ENCODE results near the gene CPEB3.
A peak's percentile ranks its signal among the peaks of the same experiment; 100 is the strongest.
"Not testable (repeated sequence)": the region's sequence is repeated elsewhere in the genome, so short reads cannot be mapped to it uniquely, and the experiment has no call there.

CPEB3 gene

DNA sequence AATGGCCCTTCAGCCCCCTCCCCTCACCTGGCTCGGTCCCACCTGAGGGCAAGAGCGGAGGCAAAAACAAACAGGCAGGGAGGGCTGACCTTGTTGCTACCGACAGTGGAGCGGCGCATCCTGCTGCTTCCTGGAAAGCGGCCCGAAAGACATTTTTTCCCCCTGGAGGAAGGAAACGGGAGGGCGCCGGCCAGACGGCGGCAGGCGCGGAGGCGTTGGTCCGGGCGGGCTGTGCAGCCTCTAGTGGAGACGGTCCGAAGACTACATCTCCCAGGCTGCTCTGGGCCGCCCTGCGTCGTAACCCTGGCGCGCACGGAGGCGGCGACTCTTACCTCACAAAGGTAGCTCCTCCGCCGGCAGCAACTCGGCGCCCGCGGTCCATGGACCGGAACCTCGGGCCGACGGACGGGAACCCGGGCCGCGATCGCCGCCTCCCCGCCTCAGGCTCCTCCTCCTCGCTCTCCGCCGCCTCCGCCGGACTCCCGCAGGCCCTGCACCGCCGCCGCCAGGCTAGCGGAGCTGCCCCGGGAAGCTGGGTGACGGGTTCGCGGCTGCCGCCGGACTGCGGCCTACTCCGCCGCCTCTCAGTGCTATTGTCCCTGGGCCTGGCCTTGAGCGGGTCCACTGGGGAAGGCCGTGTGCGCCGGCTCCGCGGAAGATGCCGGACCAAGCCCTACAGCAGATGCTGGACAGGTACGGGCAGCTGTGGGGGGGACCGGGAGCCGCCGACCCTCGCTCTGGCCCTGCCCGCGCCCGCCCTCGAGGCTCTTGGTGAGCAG is at the start of gene CPEB3, which contains the start of gene MARCHF5:
CPEB3 (minus strand) TSS at position 242 of the 779 bp plus-strand sequence. CDS start 50,728 bp downstream, outside the sequence.
MARCHF5 (plus strand) TSS at position 331 of the 779 bp plus-strand sequence; CDS start at position 659, 328 bp downstream.
- DNase-seq (ENCODE audit: low read depth in 3 of 3) = peak; percentile 78 to 92 (median 81)

DNA sequence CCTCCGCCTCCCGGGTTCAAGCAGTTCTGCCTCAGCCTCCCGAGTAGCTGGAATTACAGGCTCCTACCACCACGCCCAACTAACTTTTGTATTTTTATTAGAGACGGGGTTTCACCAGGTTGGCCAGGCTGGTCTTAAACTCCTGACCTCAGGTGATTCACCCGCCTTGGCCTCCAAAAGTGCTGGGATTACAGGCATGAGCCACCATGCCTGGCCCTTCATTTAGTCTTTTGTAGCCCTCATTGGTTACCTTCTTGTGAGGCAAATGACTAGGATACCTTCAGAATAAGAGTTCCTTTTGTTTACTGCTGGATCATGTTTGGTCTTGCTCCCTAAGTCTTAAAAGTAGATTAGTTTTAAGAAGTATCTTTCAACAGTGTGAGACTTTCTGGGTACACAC is 39.0 kb upstream of the CPEB3 start:
- not testable (repeated sequence) for DNase-seq (ENCODE audit: low read depth in 3 of 3)

DNA sequence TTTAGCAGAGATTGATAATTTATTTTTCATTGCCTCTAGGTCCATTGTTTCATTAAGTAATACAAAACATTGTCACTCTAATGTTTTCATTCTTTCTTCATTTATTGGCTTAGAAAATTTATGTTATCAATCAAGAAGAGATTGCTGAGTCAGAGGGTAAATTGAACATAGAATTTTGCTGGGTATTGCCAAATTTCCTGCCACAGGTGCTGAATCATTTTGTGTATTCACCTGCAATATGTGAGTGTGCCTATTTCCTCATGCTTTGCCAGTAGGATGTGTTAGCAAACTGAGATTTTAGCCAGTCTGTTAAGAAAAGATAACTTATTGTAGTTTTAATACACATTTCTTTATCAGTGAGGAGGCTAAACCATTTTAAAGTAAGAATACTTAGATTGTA is 38.1 kb upstream of the CPEB3 start:
- no peak for DNase-seq (ENCODE audit: low read depth in 3 of 3)

DNA sequence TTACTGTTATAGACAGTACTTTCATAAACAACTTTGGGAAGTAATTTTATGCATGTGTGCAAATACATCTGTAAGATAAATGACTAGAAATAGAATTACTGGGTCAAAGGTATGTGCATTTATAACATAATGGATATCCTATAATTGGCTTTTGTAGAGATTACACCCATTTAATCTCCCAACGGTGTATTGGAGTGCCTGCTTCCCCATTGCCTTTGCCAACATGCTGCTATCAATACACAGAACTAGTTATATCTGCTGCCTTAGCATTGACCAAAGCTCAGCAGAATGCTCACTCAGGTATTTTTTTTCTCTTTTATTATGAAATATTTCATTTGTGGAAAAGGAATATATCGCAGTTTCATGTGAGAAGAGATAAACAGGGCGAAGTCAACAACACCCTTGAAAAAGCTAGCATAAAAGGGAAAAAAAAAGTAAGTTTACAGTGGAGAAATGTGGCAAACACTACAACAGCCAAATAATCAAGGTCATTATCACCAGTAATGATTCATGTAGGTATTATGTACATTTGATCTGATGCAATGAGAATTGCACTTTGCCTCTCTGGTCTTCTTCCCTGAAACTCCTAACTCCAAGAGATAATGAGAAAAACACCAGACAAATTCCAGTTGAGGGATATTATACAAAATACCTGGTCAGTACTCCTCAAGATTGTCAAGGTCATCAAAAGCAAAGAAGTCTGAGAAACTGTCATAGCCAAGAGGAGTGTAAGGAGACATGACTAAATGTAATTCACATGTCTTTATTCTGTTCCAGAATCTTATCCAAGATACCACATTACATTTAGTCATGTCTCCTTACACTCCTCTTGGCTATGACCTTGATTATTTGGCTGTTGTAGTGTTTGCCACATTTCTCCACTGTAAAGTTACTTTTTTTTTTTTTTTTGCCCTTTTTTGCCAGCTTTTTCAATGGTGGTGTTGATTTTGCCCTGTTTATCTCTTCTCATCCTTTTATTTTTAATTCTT is 36.9 kb upstream of the CPEB3 start:
- no peak for DNase-seq (ENCODE audit: low read depth in 3 of 3)

DNA sequence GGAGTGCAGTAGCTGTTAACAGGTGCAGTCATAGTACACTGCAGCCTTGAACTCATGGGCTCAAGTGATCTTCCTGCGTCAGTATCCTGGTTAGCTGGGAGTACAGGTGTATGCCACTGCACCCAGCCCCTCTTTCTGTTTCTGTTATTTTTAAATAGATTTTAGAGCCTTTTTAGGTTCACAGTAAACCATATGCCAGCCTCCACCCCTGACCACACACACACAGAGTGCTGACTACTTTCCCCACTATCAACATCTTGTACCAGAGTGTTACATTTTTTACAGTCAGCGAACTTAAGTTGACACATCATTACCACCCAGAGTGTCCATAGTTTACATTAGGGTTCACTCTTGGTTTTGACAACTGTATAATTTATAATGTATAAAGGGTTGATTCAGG is 32.2 kb upstream of the CPEB3 start:
- DNase-seq (ENCODE audit: low read depth in 3 of 3) = no peak

DNA sequence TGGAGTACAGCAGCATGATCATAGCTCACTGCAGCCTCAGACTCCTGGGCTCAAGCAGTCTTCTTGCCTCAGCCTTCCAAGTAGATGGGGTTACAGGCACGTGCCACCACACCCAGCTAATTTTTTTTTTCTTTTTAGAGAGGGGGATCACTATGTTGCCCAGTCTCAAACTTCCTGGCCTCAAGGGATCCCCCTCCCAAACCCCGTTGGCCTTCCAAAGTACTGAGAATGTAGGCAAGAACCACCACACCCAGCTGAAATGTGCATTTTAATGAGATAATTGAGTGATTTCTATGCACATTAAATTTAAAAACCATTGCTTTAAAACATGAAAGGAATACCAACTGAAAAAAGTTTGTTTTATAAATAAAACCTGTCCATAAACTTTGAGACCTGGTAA is 25.7 kb upstream of the CPEB3 start:
- no peak for DNase-seq (ENCODE audit: low read depth in 3 of 3)

DNA sequence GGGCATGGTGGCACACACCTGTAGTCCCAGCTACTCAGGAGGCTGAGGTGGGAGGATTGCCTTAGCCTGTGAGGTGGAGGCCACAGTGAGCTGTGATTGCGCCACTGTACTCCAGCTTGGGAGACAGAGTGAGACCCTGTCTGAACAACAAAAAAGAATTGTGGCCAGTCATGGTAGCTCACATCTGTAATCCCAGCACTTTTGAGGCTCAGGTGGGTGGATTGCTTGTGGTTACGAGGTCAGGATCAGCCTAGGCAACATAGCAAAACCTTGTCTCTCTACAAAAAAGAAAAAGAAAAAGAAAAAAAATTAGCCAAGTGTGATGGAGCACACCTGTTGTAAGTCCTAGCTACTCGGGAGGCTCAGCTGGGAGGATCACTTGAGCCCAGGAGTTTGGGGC is 22.9 kb upstream of the CPEB3 start:
- DNase-seq (ENCODE audit: low read depth in 3 of 3) = no peak

DNA sequence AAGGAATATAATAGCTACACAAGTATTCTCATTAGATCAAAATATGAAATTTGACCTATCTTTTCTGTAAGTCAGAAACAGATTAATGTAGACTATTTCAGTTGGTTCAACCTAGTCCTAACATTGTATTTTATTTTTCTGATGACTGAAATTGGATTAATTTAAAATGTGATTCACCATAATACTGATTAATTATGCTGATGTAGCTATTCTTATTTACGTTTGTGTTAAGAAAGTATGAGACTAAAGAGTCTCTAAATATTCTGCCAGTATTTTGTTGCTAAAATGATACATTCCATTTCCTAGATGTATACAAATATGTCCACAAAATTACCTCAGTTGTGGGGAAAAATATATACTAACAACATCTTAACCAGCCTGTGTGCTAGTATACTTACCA is 18.4 kb upstream of the CPEB3 start:
- no peak for DNase-seq (ENCODE audit: low read depth in 3 of 3)

DNA sequence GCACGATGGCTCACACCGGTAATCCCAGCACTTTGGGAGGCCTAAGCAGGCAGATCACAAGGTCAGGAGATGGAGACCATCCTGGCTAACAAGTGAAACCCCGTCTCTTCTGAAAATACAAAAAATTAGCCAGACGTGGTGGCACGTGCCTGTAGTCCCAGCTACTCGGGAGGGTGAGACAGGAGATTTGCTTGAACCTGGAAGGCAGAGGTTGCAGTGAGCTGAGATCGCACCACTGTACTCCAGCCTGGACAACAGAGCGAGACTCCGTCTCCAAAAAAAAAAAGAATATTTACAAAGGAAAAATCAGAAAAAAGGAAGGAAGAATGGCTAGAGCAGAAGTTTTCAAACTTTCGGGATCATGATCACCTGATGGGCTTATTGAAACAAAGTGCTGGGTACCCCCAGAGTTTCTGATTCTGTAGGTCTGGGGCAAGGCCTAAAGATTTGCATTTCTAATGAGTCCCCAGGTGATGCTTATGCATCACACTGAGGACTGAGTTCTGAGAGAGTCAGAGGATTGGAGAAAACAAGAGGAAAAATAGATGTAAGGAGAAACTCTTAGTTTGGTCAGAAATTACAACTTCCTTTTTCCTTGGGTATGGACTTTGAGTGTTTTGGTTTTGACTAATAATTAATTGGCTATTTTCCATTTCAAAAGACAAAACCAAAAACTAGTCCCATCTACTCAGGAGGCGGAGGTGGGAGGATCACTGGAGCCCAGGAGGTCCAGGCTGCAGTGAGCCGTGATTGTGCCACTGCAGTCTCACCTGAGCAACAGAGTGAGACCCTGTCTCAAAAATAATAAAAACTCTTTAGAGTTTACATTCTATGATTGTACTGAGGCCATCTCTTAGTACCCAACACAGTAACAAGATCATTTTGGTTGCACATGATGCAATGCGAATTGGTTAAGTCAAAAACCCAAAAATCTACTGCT is 14.5 kb upstream of the CPEB3 start:
- DNase-seq (ENCODE audit: low read depth in 3 of 3) = no peak

DNA sequence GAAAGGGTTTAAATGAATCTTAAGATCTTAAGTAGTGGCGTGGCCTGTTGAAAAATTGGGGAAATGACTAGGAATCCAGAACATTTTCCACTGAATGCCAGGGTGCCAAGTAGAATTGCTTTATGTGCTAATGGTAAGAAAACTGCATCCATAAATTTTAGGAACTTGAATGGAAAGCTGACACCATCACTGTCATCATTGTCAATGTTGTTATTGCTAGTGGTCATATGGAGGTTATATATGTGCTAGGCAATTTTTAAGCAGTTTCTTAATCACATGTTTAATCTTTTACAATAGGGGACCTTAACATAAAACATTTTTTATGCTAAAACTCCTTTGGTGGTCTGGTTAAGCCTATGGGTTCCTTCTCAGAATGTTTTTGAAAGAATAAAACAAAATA is 13.2 kb upstream of the CPEB3 start:
- DNase-seq (ENCODE audit: low read depth in 3 of 3) = no peak

DNA sequence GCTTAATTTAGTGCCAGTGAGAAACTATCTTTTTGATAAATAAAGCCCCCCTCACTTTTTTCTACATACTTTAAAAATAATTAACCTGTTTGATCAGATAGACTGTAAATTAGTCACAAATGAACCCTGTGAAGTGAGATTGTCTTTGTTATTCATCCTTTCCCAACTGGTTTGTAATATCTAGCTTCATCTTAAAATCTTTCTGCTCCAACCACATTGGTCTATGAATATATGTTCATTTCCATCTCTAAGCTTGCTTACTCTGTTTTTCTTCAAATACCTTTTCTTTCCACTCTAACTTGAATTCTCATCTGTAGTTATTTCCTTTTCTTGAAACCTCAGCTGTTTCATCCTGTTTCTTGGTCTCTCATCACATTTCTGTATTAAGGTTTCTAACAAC is 12.2 kb upstream of the CPEB3 start:
- no peak for DNase-seq (ENCODE audit: low read depth in 3 of 3)

DNA sequence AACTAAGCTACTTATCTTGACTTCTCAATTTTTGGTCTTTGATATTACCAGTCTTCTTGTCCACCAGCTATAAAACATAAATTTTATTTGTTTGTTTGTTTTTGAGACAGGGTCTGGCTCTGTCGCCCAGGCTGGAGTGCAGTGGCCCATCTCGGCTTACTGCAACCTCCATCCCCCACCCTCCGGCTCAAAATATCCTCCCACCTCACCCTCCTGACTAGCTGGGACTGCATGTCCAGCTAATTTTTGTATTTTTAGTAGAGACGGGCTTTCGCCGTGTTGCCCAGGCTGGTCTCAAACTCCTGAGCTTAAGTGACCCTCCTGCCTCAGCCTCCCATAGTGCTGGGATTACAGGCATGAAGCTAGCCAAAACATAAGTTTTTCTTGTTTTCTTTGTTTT is 7.6 kb upstream of the CPEB3 start:
- no peak for DNase-seq (ENCODE audit: low read depth in 3 of 3)

DNA sequence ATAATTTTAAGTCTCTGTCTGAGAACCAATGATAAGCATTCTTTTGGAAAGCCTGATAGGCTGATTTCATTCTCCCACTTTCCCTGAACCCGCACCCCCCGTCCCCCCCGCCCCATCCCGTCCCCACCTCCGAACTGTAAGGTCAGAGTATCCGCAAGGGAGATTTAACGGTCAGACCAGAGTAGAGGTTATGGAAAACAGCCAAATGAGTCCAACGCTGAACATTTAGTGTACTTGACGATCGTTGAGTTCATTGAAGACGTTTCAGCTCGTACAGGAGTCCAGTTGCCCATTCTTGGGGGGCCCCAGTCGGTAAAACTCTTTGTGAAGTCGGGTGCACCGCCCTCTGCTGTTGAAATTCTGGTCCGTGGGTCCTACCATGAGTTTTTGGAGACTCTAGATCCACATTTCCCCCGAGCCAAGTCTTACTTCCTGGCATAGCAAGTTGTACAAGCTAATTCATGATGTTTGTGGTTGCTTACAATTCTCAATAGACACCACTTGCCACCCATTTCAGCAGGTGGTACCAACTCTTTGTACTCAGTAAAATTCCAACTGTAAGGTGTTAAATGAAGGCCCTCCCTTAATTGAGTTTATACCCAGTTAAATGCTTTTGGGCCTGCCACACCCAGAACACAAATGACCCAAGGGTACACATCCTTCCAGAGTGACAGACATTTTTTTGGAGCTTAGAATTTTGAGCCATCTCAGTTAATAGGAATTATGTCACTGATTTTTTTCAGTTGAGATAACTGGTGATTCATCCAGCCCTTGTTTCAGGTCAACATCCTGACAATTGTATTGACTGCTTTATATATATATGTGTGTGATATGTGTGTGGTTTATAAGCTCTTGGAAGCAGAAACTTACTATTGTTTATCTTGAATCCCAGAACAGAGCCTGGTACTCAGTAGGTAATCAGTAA is 1.3 kb upstream of the CPEB3 start:
- peak in 2 of 3 experiments; percentile 7 to 43 for DNase-seq (ENCODE audit: low read depth in 3 of 3)

DNA sequence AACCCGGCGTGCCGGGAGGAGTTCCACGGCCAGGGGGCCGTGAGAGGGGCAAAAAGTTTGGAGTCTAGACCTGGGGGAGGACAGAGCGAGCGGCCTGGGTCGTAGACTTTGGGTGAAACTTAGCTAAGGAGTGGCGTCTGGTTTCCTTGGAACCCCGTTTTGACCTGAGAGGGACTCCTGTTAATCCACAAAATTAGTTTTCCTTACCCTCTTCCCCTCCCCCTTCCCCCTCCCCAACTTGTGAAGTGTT is 663 bp upstream of the CPEB3 start:
- peak in 1 of 3 experiments; percentile 12 for DNase-seq (ENCODE audit: low read depth in 3 of 3)

DNA sequence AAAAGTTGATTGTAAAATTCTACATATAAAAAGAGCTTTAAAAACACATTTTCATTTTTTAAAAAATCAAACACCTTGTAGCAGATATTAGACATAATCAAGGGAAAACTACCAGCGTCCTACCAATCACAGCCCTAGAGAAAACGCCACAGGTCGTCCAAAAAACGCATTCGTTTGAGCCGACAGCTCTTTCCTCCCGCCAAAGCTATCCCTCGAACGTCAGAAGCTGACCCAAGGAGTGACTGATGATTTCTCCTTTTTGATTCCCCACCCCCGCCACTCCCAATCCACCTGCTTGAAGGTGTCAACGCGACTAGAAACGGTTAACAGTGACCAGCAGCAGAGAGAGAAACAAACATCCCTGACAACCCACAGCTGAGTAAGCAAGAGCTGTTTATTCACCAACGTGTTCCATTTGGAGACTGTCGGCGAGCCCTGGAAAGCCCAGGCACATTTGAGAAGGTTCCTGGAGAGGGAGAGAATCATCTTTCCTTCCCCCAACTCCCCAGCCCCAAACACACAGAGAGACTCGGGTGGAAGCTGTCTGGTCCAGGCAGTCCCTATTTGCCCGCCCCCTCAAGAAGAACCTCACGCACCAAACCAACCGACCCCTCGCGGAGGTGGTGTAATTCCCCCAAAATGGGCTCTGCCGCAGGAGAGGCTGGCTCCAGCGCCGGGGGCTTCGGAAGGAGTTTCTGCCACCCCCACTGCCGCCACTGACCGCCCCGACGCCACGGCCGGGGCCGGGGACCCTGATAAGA is 622 bp downstream of the CPEB3 start:
- DNase-seq (ENCODE audit: low read depth in 3 of 3) = peak in 2 of 3 experiments; percentile 1 to 13

DNA sequence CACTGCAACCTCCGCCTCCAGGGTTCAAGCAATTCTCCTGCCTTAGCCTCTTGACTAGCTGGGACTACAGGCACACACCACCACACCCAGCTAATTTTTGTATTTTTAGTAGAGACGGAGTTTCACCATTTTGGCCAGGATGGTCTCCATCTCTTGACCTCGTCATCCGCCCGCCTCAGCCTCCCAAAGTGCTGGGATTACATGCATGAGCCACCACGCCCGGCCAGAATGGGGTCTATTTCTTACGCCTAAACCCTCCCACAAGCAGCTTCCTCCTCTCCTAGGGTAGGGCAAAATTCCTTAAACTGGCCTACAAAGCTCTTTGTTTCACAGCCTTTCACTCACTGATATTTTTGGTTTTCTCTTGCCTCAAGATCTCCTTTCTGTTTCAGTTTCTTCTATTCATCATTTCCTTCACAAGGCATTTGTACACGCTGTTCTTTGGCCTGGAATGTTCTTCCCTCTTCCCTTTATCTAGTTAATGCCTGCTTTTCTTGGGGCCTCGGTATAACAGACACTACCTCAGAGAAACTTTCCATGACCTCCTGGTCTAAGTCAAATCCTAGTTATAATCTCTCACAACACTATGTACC is 6.7 kb downstream of the CPEB3 start:
- no peak for DNase-seq (ENCODE audit: low read depth in 3 of 3)

DNA sequence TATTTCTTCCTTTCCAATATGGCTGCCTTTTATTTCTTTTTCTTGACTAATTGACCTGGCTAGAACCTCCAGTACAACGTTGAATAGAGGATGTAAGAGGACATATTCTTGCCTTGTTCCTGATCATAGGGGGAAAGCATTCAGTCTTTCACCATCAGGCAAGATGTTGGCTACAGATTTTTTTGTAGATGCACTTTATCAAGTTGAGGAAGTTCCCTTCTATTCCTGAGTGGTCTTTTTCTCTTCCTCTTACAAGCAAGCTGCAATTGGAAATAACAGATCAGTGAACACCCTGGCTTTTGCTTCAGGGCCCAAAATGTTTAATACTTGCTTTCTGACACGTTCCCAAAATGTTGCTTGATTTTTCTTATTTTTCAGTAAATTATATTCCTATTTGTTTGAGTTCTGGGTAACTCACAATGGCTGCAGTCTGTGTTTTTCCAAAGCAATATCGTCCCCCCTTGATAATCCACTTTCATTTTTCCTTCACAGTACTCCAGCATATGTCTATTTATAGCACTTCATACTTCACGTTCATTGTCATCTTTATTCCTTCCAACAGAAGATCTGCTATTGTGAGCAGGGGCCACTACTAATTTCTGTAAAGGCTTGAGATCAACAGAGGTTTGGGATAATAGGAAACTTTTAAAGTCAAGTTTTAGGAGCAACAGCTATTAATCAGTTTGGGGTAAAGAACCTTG is 11.7 kb downstream of the CPEB3 start:
- DNase-seq (ENCODE audit: low read depth in 3 of 3) = no peak

DNA sequence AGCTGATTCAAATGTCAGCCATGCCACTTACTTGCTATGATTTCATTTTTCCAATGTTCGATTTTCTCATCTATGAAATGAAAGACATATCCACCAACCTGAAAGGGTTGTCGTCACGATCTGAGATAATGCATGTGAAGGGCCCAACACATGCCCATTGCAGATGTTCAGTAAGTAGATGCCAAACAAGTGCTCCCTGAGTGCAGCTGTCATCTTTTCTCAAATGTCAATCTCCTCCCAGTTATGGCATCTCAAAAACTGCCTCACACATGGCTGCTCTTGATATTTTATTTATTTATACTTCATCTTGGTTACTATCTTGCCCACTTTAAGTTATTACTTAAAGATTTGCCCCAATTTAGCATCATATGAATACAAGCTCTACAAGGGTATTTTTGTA is 16.8 kb downstream of the CPEB3 start:
- DNase-seq (ENCODE audit: low read depth in 3 of 3) = no peak

DNA sequence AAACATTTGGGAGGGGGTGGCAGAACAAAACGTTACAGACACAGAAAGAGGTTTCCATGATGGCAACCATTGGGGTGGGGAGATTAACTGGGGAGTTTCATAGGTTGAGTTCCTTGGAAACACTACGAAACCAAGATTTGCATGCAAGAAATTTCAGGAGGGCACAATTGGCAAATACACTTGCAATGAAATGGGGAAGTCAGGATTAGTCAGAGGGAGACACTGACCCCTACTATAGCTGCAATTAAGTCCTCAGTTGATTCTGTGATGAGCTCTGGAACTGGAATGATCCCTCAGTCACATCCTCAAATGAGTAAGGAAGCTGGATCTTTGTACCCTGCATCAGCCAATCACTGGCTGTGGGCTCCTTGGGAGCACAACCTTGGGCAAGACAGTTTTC is 22.1 kb downstream of the CPEB3 start:
- no peak for DNase-seq (ENCODE audit: low read depth in 3 of 3)

Measured in stimulated activated CD4-positive, alpha-beta T cell treated with anti-CD3 and anti-CD28 coated beads, TNF-alpha, amount 100 ng/mL, for 24 hours (primary cell).